Right lobe of liver (tissue), 6 donors: Measurements from ENCODE around the gene SLC7A9. TPM values are rescaled to one million over a fixed set of nuclear protein-coding genes. Genes with fewer than 3 reads are reported as not detected.
"Not testable (repeated sequence)": the region's sequence is repeated elsewhere in the genome, so short reads cannot be mapped to it uniquely, and the experiment has no call there.

Experiments
- ATAC-seq, 4 donors: fragments of 200-7000 bp; cut with Tn5 transposase; one replicate each; pipeline ENCODE4 v1.9.1; 2020; ENCODE audit warnings: mild to moderate bottlenecking in 4 of 4, moderate library complexity in 4 of 4
- DNase-seq, 3 donors: peaks; one replicate each; pipeline ENCODE4 v3.0.0-alpha.2; 2020
- H3K27ac ChIP-seq, 3 donors: fragments of 200-600 bp; one replicate each; pipeline ENCODE4 v1.8.0; 2022
- H3K27me3 ChIP-seq, 2 donors: fragments of 200-600 bp; one replicate each; pipeline ENCODE4 v1.8.0; 2022
- H3K36me3 ChIP-seq, 4 donors: fragments of 200-600 bp; sonication (generic) in 1 of 4; one replicate each; pipeline versions ENCODE4 v1.5.1 to v1.8.0; 2017 to 2022; ENCODE audit warnings: control low read depth in 1 of 4
- H3K4me1 ChIP-seq, 4 donors: fragments of 200-600 bp; sonication (generic) in 1 of 4; one replicate each; pipeline versions ENCODE4 v1.5.1 to v1.8.0; 2017 to 2022; ENCODE audit warnings: control low read depth in 1 of 4
- H3K4me3 ChIP-seq, 3 donors: fragments of 200-600 bp; one replicate each; pipeline ENCODE4 v1.8.0; 2022
- H3K9me3 ChIP-seq, 4 donors: fragments of 200-600 bp; sonication (generic) in 1 of 4; one replicate each; pipeline versions ENCODE4 v1.5.1 to v1.8.0; 2017 to 2022; ENCODE audit warnings: control low read depth in 1 of 4
- POLR2A ChIP-seq: fragments of 450-650 bp; IDR thresholded peaks from one replicate; pipeline ENCODE4 v1.6.1; 2017; ENCODE audit warnings: antibody characterized with exemption, mild to moderate bottlenecking
- WGBS: methylation state at CpG from one replicate; pipeline ENCODE4 v1.1.6; 2018; ENCODE audit warnings: low coverage, low lambda C conversion rate; ENCODE audit not compliant: insufficient coverage; ENCODE audit errors: missing lambda C conversion rate; 5-methylcytosine and 5-hydroxymethylcytosine counted together
- intact Hi-C, 2 donors: fragments of 100-400 bp; cut with DNase I; formaldehyde crosslinking; loops; one replicate each; pipeline versions ENCODE4 v1.11.2 to v1.14.1; 2022
- total RNA-seq, 6 experiments: library from RNA; depleted of rRNA in 2 of 6; stranded (reverse); fragments of >200 nt in 2 of 6; fragmentation: NEBNext Ultra II Directional in 3 of 6; extraction: Animal tissue kit (Norgen Biotek cat#: 25700) in 3 of 6; gene quantifications; one replicate each; pipeline versions ENCODE4 v1.1.0 to v1.2.4, GENCODE V29; 2016 to 2023
- TF ChIP-seq, protein P1 (sequence below), 4 donors: fragments of 200-600 bp in 3 of 4; fragments of 450-650 bp in 1 of 4; IDR thresholded peaks; one replicate each; pipeline versions ENCODE4 v1.5.1 to v1.8.0; 2016 to 2022; ENCODE audit warnings: antibody characterized with exemption in 4 of 4, mild to moderate bottlenecking in 2 of 4
- donor health status: DM: no; HTN: yes; CAD: no.
- donor health status: DM: no; HTN: no; CAD: no.
- donor health status: DM: no; HTN: no; CAD: no.
- donor health status: DM: no; HTN: yes; CAD: no.
- donor health status: DM: no; HTN: yes; CAD: no.

Gene SLC7A9
- total RNA-seq, 6 experiments from 2014 or later, result 10.4 to 15.5 (median 13.5) TPM

DNA sequence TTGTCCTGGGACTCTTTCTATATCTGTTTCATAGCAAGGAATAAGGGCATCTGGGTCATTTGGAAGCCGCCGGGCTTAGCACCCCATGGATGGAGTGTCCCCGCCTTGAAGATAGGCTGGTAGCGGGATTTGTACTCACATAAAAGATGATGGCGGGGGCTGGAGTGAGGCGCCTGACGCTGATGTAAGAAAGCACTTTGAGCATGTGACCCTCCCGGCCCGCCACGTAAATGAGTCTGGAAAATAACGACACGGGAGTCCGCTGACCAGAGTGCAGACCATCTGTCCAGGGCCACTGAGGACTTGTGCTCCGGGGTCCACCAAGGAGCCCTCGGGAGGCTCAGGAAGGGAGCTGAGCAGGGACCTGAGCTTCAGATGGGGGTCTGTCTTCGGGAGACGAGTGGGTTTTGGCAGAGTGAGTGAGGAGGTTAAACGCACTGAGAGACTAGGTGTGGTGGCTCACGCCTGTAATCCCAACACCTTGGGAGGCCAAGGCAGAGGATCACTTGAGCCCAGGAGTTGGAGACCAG lies 25.8 kb downstream of the SLC7A9 start:
- Histone ChIP-seq H3K27me3 (no peaks in the 10 kb centered on the region), H3K4me1 (no peaks in the 10 kb centered on the region), H3K27ac (no peak overlapping the region), H3K4me3 (no peak overlapping the region), H3K9me3 (peaks cover 0 to 8% (median 0%) of the 10 kb centered on the region in 4 donors), H3K36me3 (peaks cover 0 to 14% (median 5%) of the 10 kb centered on the region in 4 donors)
- DNase-seq (peak in 1 of 3 donors; percentile 44), ATAC-seq (no peak)
- intact Hi-C loops, result no loop called here
- WGBS, result 90% methylated on average over 13 of the region's 19 CpGs
- TF ChIP-seq POLR2A, result no peak
- TF ChIP-seq, protein P1, sequence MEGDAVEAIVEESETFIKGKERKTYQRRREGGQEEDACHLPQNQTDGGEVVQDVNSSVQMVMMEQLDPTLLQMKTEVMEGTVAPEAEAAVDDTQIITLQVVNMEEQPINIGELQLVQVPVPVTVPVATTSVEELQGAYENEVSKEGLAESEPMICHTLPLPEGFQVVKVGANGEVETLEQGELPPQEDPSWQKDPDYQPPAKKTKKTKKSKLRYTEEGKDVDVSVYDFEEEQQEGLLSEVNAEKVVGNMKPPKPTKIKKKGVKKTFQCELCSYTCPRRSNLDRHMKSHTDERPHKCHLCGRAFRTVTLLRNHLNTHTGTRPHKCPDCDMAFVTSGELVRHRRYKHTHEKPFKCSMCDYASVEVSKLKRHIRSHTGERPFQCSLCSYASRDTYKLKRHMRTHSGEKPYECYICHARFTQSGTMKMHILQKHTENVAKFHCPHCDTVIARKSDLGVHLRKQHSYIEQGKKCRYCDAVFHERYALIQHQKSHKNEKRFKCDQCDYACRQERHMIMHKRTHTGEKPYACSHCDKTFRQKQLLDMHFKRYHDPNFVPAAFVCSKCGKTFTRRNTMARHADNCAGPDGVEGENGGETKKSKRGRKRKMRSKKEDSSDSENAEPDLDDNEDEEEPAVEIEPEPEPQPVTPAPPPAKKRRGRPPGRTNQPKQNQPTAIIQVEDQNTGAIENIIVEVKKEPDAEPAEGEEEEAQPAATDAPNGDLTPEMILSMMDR (IDR thresholded peaks at IDR 0.05), result no peak

DNA sequence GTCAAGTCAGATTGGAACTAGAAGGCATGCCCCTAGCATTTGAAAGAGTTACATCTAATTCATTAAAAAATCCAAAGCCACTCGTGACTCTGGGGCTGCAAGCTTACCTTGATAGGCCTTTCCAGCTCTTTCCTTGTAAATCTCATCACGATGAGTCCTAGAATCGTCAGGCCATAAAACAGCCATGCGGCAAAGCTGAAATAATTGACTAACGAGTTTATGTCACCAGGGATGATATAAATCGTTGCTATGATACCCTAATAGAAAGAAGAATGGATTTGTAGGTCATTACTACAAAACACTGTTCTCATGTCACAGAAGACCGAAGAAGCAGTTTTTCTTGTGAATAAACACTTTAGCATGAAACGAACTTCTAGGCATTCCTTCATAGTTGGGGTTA lies 27.5 kb downstream of the SLC7A9 start:
- no peak overlapping the region for H3K27ac ChIP-seq
- ATAC-seq (no peak), DNase-seq (no peak)
- no peaks in the 10 kb centered on the region for H3K4me1 ChIP-seq
- H3K9me3 ChIP-seq, result peaks cover 0 to 8% (median 0%) of the 10 kb centered on the region in 4 donors
- TF ChIP-seq POLR2A, result no peak
- TF ChIP-seq, protein P1 (IDR thresholded peaks at IDR 0.05), result no peak
- no peak overlapping the region for H3K4me3 ChIP-seq
- peaks cover 0 to 14% (median 5%) of the 10 kb centered on the region in 4 donors for H3K36me3 ChIP-seq
- intact Hi-C loops, result no loop called here
- H3K27me3 ChIP-seq, result no peaks in the 10 kb centered on the region
- WGBS, result 81% methylated on average over 8 of the region's 8 CpGs

DNA sequence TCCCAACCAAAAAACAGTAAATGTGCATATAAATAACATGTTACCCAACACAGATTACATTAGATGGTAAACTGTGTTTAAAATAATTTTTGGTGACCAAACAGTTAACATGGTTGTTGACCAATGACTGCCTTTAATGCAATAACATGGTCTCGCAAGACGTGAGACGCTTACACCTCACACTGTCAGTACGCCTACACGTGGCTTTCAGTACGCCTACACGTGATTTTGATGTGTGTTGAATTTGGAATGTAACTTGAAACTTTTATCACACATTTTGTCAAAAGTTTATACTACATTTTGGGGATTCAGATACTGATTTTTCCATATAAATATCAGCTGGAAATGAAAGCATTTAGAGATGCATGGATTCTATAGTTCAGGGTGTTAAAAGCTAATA lies 32.0 kb downstream of the SLC7A9 start:
- no peak overlapping the region for H3K27ac ChIP-seq
- H3K27me3 ChIP-seq, result no peaks in the 10 kb centered on the region
- DNase-seq (no peak), ATAC-seq (no peak)
- WGBS, result 64% methylated on average over 7 of the region's 7 CpGs
- peaks cover 0 to 9% (median 5%) of the 10 kb centered on the region in 4 donors for H3K36me3 ChIP-seq
- TF ChIP-seq, protein P1 (IDR thresholded peaks at IDR 0.05), result no peak
- TF ChIP-seq POLR2A, result no peak
- peaks cover 0 to 8% (median 0%) of the 10 kb centered on the region in 4 donors for H3K9me3 ChIP-seq
- H3K4me3 ChIP-seq, result no peak overlapping the region
- intact Hi-C loops, result no loop called here
- peaks cover 0 to 6% (median 0%) of the 10 kb centered on the region in 4 donors for H3K4me1 ChIP-seq

DNA sequence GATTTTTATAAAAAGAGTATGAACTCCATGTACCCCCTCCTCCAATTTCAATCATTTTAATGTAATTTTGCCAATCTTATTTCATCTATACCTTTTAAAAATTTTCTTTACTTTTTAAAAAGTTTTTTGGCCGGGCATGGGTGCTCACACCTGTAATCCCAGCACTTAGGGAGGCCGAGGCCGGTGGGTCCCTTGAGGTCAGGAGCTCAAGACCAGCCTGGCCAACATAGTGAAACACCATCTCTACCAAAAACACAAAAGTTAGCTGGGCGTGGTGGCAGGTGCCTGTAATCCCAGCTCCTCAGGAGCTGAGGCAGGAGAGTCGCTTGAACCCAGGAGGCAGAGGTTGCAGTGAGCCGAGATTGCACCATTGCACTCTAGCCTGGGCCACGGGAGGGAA lies 36.2 kb downstream of the SLC7A9 start:
- H3K9me3 ChIP-seq, H3K27me3 ChIP-seq, DNase-seq, H3K4me1 ChIP-seq, H3K36me3 ChIP-seq, H3K4me3 ChIP-seq, ATAC-seq, H3K27ac ChIP-seq, intact Hi-C loops: not testable (repeated sequence)
- WGBS, result 95% methylated on average over 7 of the region's 7 CpGs

DNA sequence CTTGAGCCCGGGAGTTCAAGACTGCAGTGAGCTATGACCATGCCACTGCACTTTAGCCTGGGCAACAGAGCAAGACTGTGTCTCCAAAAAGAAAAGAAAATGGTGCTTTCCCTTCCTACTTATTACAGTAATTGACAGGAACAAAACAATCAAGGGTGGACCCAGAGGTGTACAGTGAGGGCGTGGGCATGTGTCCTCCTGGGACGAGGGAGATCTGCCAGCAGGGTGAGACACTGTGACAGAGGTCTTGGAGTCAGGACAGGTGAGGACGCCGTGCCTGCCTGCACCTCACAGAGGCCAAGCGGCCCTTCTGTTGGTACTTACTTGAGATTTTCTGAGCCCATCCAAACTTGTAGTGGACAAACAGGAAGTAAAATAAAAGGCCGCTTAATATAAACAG lies 36.7 kb downstream of the SLC7A9 start:
- H3K4me3 ChIP-seq, DNase-seq, H3K36me3 ChIP-seq, H3K27ac ChIP-seq, H3K27me3 ChIP-seq, intact Hi-C loops, H3K9me3 ChIP-seq, ATAC-seq, H3K4me1 ChIP-seq: not testable (repeated sequence)
- 90% methylated on average over 5 of the region's 7 CpGs for WGBS

DNA sequence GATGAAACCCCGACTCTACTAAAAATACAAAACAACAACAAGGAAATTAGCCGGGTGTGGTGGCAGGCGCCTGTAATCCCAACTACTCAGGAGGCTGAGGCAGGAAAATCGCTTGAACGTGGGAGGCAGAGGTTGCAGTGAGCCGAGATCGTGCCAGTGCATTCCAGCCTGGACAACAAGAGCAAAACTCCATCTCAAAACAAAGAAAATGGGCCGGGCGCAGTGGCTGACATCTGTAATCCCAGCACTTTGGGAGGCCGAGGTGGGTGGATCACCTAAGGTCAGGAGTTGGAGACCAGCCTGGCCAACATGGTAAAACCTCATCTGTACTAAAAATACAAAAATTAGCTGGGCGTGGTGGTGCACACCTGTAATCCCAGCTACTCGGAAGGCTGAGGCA lies 37.5 kb downstream of the SLC7A9 start:
- H3K4me1 ChIP-seq, H3K4me3 ChIP-seq, H3K27ac ChIP-seq, H3K9me3 ChIP-seq, ATAC-seq, DNase-seq, H3K27me3 ChIP-seq, intact Hi-C loops, H3K36me3 ChIP-seq: not testable (repeated sequence)
- 92% methylated on average over 6 of the region's 12 CpGs for WGBS
